Measurements from ENCODE around the gene PRKCH.

- TF ChIP-seq, protein P1, sequence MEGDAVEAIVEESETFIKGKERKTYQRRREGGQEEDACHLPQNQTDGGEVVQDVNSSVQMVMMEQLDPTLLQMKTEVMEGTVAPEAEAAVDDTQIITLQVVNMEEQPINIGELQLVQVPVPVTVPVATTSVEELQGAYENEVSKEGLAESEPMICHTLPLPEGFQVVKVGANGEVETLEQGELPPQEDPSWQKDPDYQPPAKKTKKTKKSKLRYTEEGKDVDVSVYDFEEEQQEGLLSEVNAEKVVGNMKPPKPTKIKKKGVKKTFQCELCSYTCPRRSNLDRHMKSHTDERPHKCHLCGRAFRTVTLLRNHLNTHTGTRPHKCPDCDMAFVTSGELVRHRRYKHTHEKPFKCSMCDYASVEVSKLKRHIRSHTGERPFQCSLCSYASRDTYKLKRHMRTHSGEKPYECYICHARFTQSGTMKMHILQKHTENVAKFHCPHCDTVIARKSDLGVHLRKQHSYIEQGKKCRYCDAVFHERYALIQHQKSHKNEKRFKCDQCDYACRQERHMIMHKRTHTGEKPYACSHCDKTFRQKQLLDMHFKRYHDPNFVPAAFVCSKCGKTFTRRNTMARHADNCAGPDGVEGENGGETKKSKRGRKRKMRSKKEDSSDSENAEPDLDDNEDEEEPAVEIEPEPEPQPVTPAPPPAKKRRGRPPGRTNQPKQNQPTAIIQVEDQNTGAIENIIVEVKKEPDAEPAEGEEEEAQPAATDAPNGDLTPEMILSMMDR (IDR thresholded peaks at IDR 0.05): no peak
- no peak for TF ChIP-seq POLR2A (IDR thresholded peaks at IDR 0.05)
Measured at GRCh38 chr14:61573321-61573720, 251.9 kb downstream of the PRKCH start.
